Sigmoid colon (tissue), 7 donors: Measurements from ENCODE around the gene RNF123. TPM values are rescaled to one million over a fixed set of nuclear protein-coding genes. Genes with fewer than 3 reads are reported as not detected.

Source experiments
- DNase-seq: peaks from one replicate; pipeline ENCODE4 v3.0.0-alpha.2; 2019
- H3K27ac ChIP-seq, 4 donors: fragments of 200-600 bp; sonication (generic); one replicate each; pipeline ENCODE4 v1.5.1; 2016 to 2019; ENCODE audit warnings: mild to moderate bottlenecking in 1 of 4
- H3K27me3 ChIP-seq, 3 donors: fragments of 200-600 bp; sonication (generic); one replicate each; pipeline ENCODE4 v1.5.1; 2019; ENCODE audit warnings: mild to moderate bottlenecking in 1 of 3
- H3K36me3 ChIP-seq, 4 donors: fragments of 200-600 bp; sonication (generic); one replicate each; pipeline ENCODE4 v1.5.1; 2016 to 2019
- H3K4me1 ChIP-seq, 4 donors: fragments of 200-600 bp; sonication (generic); one replicate each; pipeline ENCODE4 v1.5.1; 2017 to 2019
- H3K4me3 ChIP-seq, 4 donors: fragments of 200-600 bp; sonication (generic); one replicate each; pipeline ENCODE4 v1.5.1; 2017 to 2019; ENCODE audit warnings: mild to moderate bottlenecking in 2 of 4, moderate library complexity in 1 of 4
- H3K9me3 ChIP-seq, 4 donors: fragments of 200-600 bp in 3 of 4; sonication (generic) in 3 of 4; one replicate each; pipeline versions ENCODE4 v1.5.1 to v1.6.1; 2013 to 2019
- CTCF ChIP-seq, 4 experiments: fragments of 450-650 bp in 3 of 4; fragments of 200-600 bp in 1 of 4; IDR thresholded peaks; one replicate each; pipeline ENCODE4 v1.5.1; 2016 to 2019; ENCODE audit warnings: antibody characterized with exemption in 4 of 4, mild to moderate bottlenecking in 3 of 4, moderate library complexity in 2 of 4
- EP300 ChIP-seq, 4 donors: sonication (generic); formaldehyde crosslinking; IDR thresholded peaks; one replicate each; pipeline ENCODE4 v1.6.1; 2017; ENCODE audit warnings: antibody characterized with exemption in 4 of 4
- POLR2A ChIP-seq, 2 donors: fragments of 450-650 bp; IDR thresholded peaks; one replicate each; pipeline ENCODE4 v1.6.1; 2016; ENCODE audit warnings: antibody characterized with exemption in 2 of 2, mild to moderate bottlenecking in 2 of 2, moderate library complexity in 2 of 2
- POLR2AphosphoS5 ChIP-seq, 4 donors: sonication (generic); formaldehyde crosslinking; IDR thresholded peaks; one replicate each; pipeline ENCODE4 v1.6.1; 2017; ENCODE audit warnings: antibody characterized with exemption in 4 of 4
- WGBS, 2 donors: extraction: QIAGEN DNeasy Blood & Tissue Kit; methylation state at CpG; one replicate each; pipeline ENCODE4 v1.1.7; 2013; 5-methylcytosine and 5-hydroxymethylcytosine counted together
- intact Hi-C: fragments of 100-400 bp; cut with DNase I; formaldehyde crosslinking; loops from one replicate; pipeline ENCODE4 v1.15.1; 2023
- polyA plus RNA-seq, 3 donors: library from polyadenylated mRNA; stranded (reverse); fragments of 200-250 nt; gene quantifications; one replicate each; pipeline ENCODE4 v1.2.3, GENCODE V29; 2013
- total RNA-seq, 4 donors: library from RNA; depleted of rRNA; stranded (reverse); fragments of >200 nt; gene quantifications; one replicate each; pipeline ENCODE4 v1.1.0, GENCODE V29; 2016
- donor health status: healthy with polysubstance abuse.
- donor health status: Bipolar disorder and iron deficiency.
- donor health status: healthy.

RNF123 gene
- total and polyA plus RNA-seq, 7 donors: 12.5 to 29.4 (median 17.1) TPM

- H3K4me3 ChIP-seq: no peak overlapping the region
- peaks cover 0 to 32% (median 11%) of the 10 kb centered on the region in 4 donors for H3K4me1 ChIP-seq
- H3K9me3 ChIP-seq: no peaks in the 10 kb centered on the region
- no peak overlapping the region for H3K27ac ChIP-seq
- no peaks in the 10 kb centered on the region for H3K27me3 ChIP-seq
- DNase-seq: no peak
- no peaks in the 10 kb centered on the region for H3K36me3 ChIP-seq
- intact Hi-C loops: no loop called here
- 72 to 80% methylated on average over 2 of the region's 2 CpGs for WGBS, 2 donors
- TF ChIP-seq CTCF (IDR thresholded peaks at IDR 0.05): no peak
- TF ChIP-seq POLR2A (IDR thresholded peaks at IDR 0.05): no peak
- no peak for TF ChIP-seq POLR2AphosphoS5 (IDR thresholded peaks at IDR 0.05)
- no peak for TF ChIP-seq EP300 (IDR thresholded peaks at IDR 0.05)
Observed at GRCh38 chr3:49757197-49757596, 67.8 kb downstream of the RNF123 start.

- 48 to 49% methylated on average over 1 of the region's 1 CpG for WGBS, 2 donors
- Histone ChIP-seq H3K4me3 (no peak overlapping the region), H3K9me3 (no peaks in the 10 kb centered on the region), H3K36me3 (no peaks in the 10 kb centered on the region), H3K4me1 (peaks cover 0 to 20% (median 3%) of the 10 kb centered on the region in 4 donors), H3K27ac (no peak overlapping the region), H3K27me3 (no peaks in the 10 kb centered on the region)
- intact Hi-C loops: no loop called here
- no peak for TF ChIP-seq POLR2AphosphoS5 (IDR thresholded peaks at IDR 0.05)
- no peak for DNase-seq
Observed at GRCh38 chr3:49759226-49759625, 69.9 kb downstream of the RNF123 start.

GRCh38 chr3:49761661-49762060 is 72.3 kb downstream of the RNF123 start:
- no peaks in the 10 kb centered on the region for H3K27me3 ChIP-seq
- peaks cover 0 to 8% (median 0%) of the 10 kb centered on the region in 4 donors for H3K4me1 ChIP-seq
- WGBS, 2 donors: 91 to 95% methylated on average over 3 of the region's 3 CpGs
- no peak overlapping the region for H3K27ac ChIP-seq
- no peaks in the 10 kb centered on the region for H3K36me3 ChIP-seq
- H3K9me3 ChIP-seq: no peaks in the 10 kb centered on the region
- DNase-seq: no peak
- H3K4me3 ChIP-seq: no peak overlapping the region
- intact Hi-C loops: no loop called here
- no peak for TF ChIP-seq CTCF (IDR thresholded peaks at IDR 0.05)
- TF ChIP-seq EP300 (IDR thresholded peaks at IDR 0.05): no peak
- no peak for TF ChIP-seq POLR2A (IDR thresholded peaks at IDR 0.05)
- no peak for TF ChIP-seq POLR2AphosphoS5 (IDR thresholded peaks at IDR 0.05)

- Histone ChIP-seq H3K9me3 (no peaks in the 10 kb centered on the region), H3K27ac (no peak overlapping the region), H3K36me3 (no peaks in the 10 kb centered on the region), H3K4me1 (no peaks in the 10 kb centered on the region), H3K4me3 (no peak overlapping the region), H3K27me3 (no peaks in the 10 kb centered on the region)
- TF ChIP-seq EP300 (IDR thresholded peaks at IDR 0.05) (no peak), CTCF (IDR thresholded peaks at IDR 0.05) (no peak), POLR2A (IDR thresholded peaks at IDR 0.05) (no peak)
- no peak for DNase-seq
- intact Hi-C loops: no loop called here
- 98 to 99% methylated on average over 4 of the region's 4 CpGs for WGBS, 2 donors
Observed at GRCh38 chr3:49763981-49764380, 74.6 kb downstream of the RNF123 start.

- Histone ChIP-seq H3K36me3 (peaks cover 0 to 10% (median 3%) of the 10 kb centered on the region in 4 donors), H3K4me3 (no peak overlapping the region), H3K27me3 (no peaks in the 10 kb centered on the region), H3K27ac (no peak overlapping the region), H3K9me3 (no peaks in the 10 kb centered on the region), H3K4me1 (peaks cover 0 to 7% (median 4%) of the 10 kb centered on the region in 4 donors)
- WGBS, 2 donors: 91 to 94% methylated on average over 3 of the region's 3 CpGs
- intact Hi-C loops: no loop called here
- TF ChIP-seq CTCF (IDR thresholded peaks at IDR 0.05) (no peak), POLR2A (IDR thresholded peaks at IDR 0.05) (no peak), EP300 (IDR thresholded peaks at IDR 0.05) (no peak), POLR2AphosphoS5 (IDR thresholded peaks at IDR 0.05) (no peak)
- no peak for DNase-seq
Observed at GRCh38 chr3:49769286-49769915, 80.0 kb downstream of the RNF123 start.
